HepG2 (cell line): Measurements from ENCODE around the gene CTIF. TPM values are rescaled to one million over a fixed set of nuclear protein-coding genes. Genes with fewer than 3 reads are reported as not detected.
A peak's percentile ranks its signal among the peaks of the same experiment; 100 is the strongest.

Source experiments
- ATAC-seq: fragments of 200-7000 bp; cut with Tn5 transposase; 3 replicates; pipeline ENCODE4 v1.9.1; 2020; ENCODE audit warnings: mild to moderate bottlenecking, moderate library complexity
- BruUV-seq: library from RNA; stranded (reverse); fragments of 400-500 nt; replicated peaks from 2 replicates; lab custom pipeline; 2021; lab: Mats Ljungman, UMichigan
- CTCF ChIA-PET: fragments of 300-600 bp; formaldehyde crosslinking; extraction: SDS; loops from one replicate; lab custom pipeline; 2021; ENCODE audit warnings: low total read pairs, inconsistent platforms, low intra/inter-chr PET ratio; lab: Yijun Ruan, JAX
- POLR2A ChIA-PET: fragments of 350-600 bp; sonication (Branson Sonifier 250); formaldehyde crosslinking; loops from one replicate; lab custom pipeline; 2020; ENCODE audit warnings: antibody characterized with exemption, inconsistent platforms; lab: Yijun Ruan, JAX
- DNase-seq: peaks from one replicate; pipeline ENCODE4 v3.0.0-alpha.2; 2015; ENCODE audit warnings: low spot score
- FAIRE-seq: peaks from 3 replicates; lab custom pipeline; 2011; peaks lifted over from hg19 to GRCh38; lab: Jason Lieb, UNC
- H2AFZ ChIP-seq: one replicate; pipeline ENCODE4 v1.6.1; 2011; ENCODE audit warnings: low read length, inconsistent platforms
- H3K27ac ChIP-seq: fragments of 300-600 bp; 3 replicates; pipeline ENCODE4 v1.8.0; 2011; ENCODE audit warnings: mixed run types, mild to moderate bottlenecking, mixed read lengths, low read length, inconsistent platforms; ENCODE audit not compliant: insufficient read depth; ENCODE audit errors: extremely low read length
- H3K27me3 ChIP-seq, 2 experiments: fragments of 200-600 bp in 1 of 2; 2 replicates in 1 of 2; 3 replicates in 1 of 2; pipeline versions ENCODE4 v1.6.0 to v1.8.0; 2011; ENCODE audit warnings: low read length in 2 of 2, mild to moderate bottlenecking in 2 of 2, moderate library complexity in 2 of 2, inconsistent platforms in 1 of 2; ENCODE audit not compliant: insufficient read depth in 2 of 2, control insufficient read depth in 1 of 2
- H3K36me3 ChIP-seq, 2 experiments: fragments of 200-600 bp in 1 of 2; replicated peaks in 1 of 2; 2 replicates in 1 of 2; 3 replicates in 1 of 2; pipeline versions ENCODE4 v1.5.1 to v1.8.0; 2011; ENCODE audit warnings: low read length in 2 of 2, inconsistent platforms in 1 of 2; ENCODE audit not compliant: insufficient read depth in 2 of 2, control insufficient read depth in 1 of 2
- H3K4me1 ChIP-seq: 2 replicates; pipeline ENCODE4 v1.5.1; 2012; ENCODE audit warnings: low read length, inconsistent platforms; ENCODE audit not compliant: insufficient read depth
- H3K4me2 ChIP-seq: 2 replicates; pipeline ENCODE4 v1.6.0; 2011; ENCODE audit warnings: low read depth, low read length, inconsistent platforms
- H3K4me3 ChIP-seq, 3 experiments: fragments of 200-600 bp in 1 of 3; sonication (generic), shearing (Covaris generic) in 1 of 3; replicated peaks in 1 of 3; 2 replicates each; pipeline ENCODE4 v1.5.1; 2011 to 2016; ENCODE audit warnings: low read length in 3 of 3, inconsistent platforms in 2 of 3, low read depth in 2 of 3, mild to moderate bottlenecking in 2 of 3, control low read depth in 1 of 3, mixed read lengths in 1 of 3; ENCODE audit not compliant: insufficient read depth in 1 of 3
- H3K79me2 ChIP-seq: one replicate; pipeline ENCODE4 v1.6.1; 2011; ENCODE audit warnings: low read length, inconsistent platforms; ENCODE audit not compliant: insufficient read depth
- H3K9ac ChIP-seq: 2 replicates; pipeline ENCODE4 v1.6.0; 2011; ENCODE audit warnings: mild to moderate bottlenecking, low read depth, low read length, inconsistent platforms; ENCODE audit not compliant: insufficient read depth
- H3K9me3 ChIP-seq: 2 replicates; pipeline ENCODE4 v1.5.1; 2012; ENCODE audit warnings: mild to moderate bottlenecking, low read length
- H4K20me1 ChIP-seq: 2 replicates; pipeline ENCODE4 v1.6.0; 2011; ENCODE audit warnings: inconsistent platforms, mild to moderate bottlenecking, low read length, moderate library complexity; ENCODE audit not compliant: insufficient read depth
- BRD4 ChIP-seq: sonication (generic); formaldehyde crosslinking; IDR thresholded peaks from 2 replicates; pipeline ENCODE4 v1.4.0; 2020; ENCODE audit warnings: missing genetic modification reagents
- CENPT ChIP-seq: sonication (generic); formaldehyde crosslinking; IDR thresholded peaks from 2 replicates; pipeline ENCODE4 v1.8.0; 2022; ENCODE audit warnings: low read depth, mild to moderate bottlenecking, moderate library complexity, missing genetic modification reagents
- DDIT3 ChIP-seq: sonication (generic); formaldehyde crosslinking; IDR thresholded peaks from 2 replicates; pipeline ENCODE4 v1.4.0; 2020; ENCODE audit warnings: mild to moderate bottlenecking, missing genetic modification reagents
- DMAP1 ChIP-seq: IDR thresholded peaks from 2 replicates; pipeline ENCODE4 v1.6.1; 2016
- DPF2 ChIP-seq: sonication (generic); formaldehyde crosslinking; IDR thresholded peaks from 2 replicates; pipeline ENCODE4 v1.4.0; 2020; ENCODE audit warnings: mild to moderate bottlenecking, low read depth, missing genetic modification reagents, borderline replicate concordance
- EED ChIP-seq: sonication (generic); formaldehyde crosslinking; IDR thresholded peaks from 2 replicates; pipeline ENCODE4 v1.5.0; 2020; ENCODE audit warnings: mild to moderate bottlenecking, missing genetic modification reagents
- HDAC6 ChIP-seq: fragments of 200-600 bp; sonication (generic); IDR thresholded peaks from 2 replicates; pipeline ENCODE4 v1.7.0; 2017; ENCODE audit warnings: mild to moderate bottlenecking, antibody characterized with exemption, low read length, low read depth
- HIVEP1 ChIP-seq: sonication (generic); formaldehyde crosslinking; IDR thresholded peaks from 2 replicates; pipeline ENCODE4 v1.4.0; 2020; ENCODE audit warnings: mild to moderate bottlenecking, missing genetic modification reagents
- HNRNPLL ChIP-seq: fragments of 200-400 bp; formaldehyde crosslinking; IDR thresholded peaks from 2 replicates; pipeline ENCODE4 v1.6.1; 2017; ENCODE audit warnings: mild to moderate bottlenecking, low read depth, low read length; ENCODE audit not compliant: poor library complexity, severe bottlenecking
- HNRNPUL1 ChIP-seq: fragments of 200-400 bp; formaldehyde crosslinking; IDR thresholded peaks from 2 replicates; pipeline ENCODE4 v1.6.1; 2017; ENCODE audit warnings: low read depth, mild to moderate bottlenecking, low read length, moderate library complexity
- HOXA5 ChIP-seq: sonication (generic); formaldehyde crosslinking; IDR thresholded peaks from 2 replicates; pipeline ENCODE4 v1.4.0; 2020; ENCODE audit warnings: missing genetic modification reagents
- IRF2 ChIP-seq: IDR thresholded peaks from 2 replicates; pipeline ENCODE4 v1.6.1; 2018; ENCODE audit warnings: missing genetic modification reagents, missing compliant biosample characterization
- KLF9 ChIP-seq: IDR thresholded peaks from 2 replicates; pipeline ENCODE4 v1.6.1; 2016; ENCODE audit warnings: low read depth
- LBX2 ChIP-seq: sonication (generic); formaldehyde crosslinking; IDR thresholded peaks from 2 replicates; pipeline ENCODE4 v1.5.0; 2020; ENCODE audit warnings: missing genetic modification reagents, mild to moderate bottlenecking, borderline replicate concordance
- NFRKB ChIP-seq: fragments of 450-650 bp; IDR thresholded peaks from 2 replicates; pipeline ENCODE4 v1.6.1; 2017
- NR0B2 ChIP-seq: sonication (generic); formaldehyde crosslinking; IDR thresholded peaks from 2 replicates; pipeline ENCODE4 v1.4.0; 2020; ENCODE audit warnings: mild to moderate bottlenecking, missing genetic modification reagents
- RBAK ChIP-seq: sonication (generic); formaldehyde crosslinking; IDR thresholded peaks from 2 replicates; pipeline ENCODE4 v1.5.1; 2020; ENCODE audit warnings: mild to moderate bottlenecking, missing genetic modification reagents
- REPIN1 ChIP-seq: sonication (generic); formaldehyde crosslinking; IDR thresholded peaks from 2 replicates; pipeline ENCODE4 v1.8.0; 2022; ENCODE audit warnings: missing genetic modification reagents, low read depth, mild to moderate bottlenecking, borderline replicate concordance
- TBP ChIP-seq: sonication (generic); formaldehyde crosslinking; IDR thresholded peaks from 2 replicates; pipeline ENCODE4 v1.5.0; 2020; ENCODE audit warnings: missing genetic modification reagents
- ZBTB14 ChIP-seq: sonication (generic); formaldehyde crosslinking; IDR thresholded peaks from 2 replicates; pipeline ENCODE4 v1.4.0; 2020; ENCODE audit warnings: missing genetic modification reagents
- ZBTB8A ChIP-seq: sonication (generic); formaldehyde crosslinking; IDR thresholded peaks from 2 replicates; pipeline ENCODE4 v1.4.0; 2020; ENCODE audit warnings: mild to moderate bottlenecking, low read depth, missing genetic modification reagents, borderline replicate concordance
- ZNF382 ChIP-seq: sonication (generic); formaldehyde crosslinking; IDR thresholded peaks from 2 replicates; pipeline ENCODE4 v1.5.0; 2020; ENCODE audit warnings: missing genetic modification reagents, mild to moderate bottlenecking, borderline replicate concordance
- ZNF652 ChIP-seq: IDR thresholded peaks from 2 replicates; pipeline ENCODE4 v1.6.1; 2016; ENCODE audit warnings: low read depth, borderline replicate concordance
- whole genome bisulfite sequencing: methylation state at CpG from one replicate; pipeline ENCODE4 v1.1.6; 2017; ENCODE audit warnings: low lambda C conversion rate; 5-methylcytosine and 5-hydroxymethylcytosine counted together
- in situ Hi-C: cut with HindIII; loops from 2 replicates; pipeline ENCODE4 v1.10.0; 2017; ENCODE audit warnings: low pct_unique_long_range_greater_than_20kb; ENCODE audit not compliant: extremely low pct_ligation_motif_present
- intact Hi-C: fragments of 100-400 bp; cut with micrococcal nuclease; formaldehyde crosslinking; loops from one replicate; pipeline ENCODE4 v1.10.0; 2022; ENCODE audit not compliant: unreplicated experiment
- polyA plus RNA-seq, 8 experiments: library from polyadenylated mRNA; depleted of rRNA in 3 of 8; stranded (reverse) in 7 of 8; unstranded in 1 of 8; fragments of >200 nt; fragmentation: Illumina TruSeq in 4 of 8; extraction: Trizol in 4 of 8; gene quantifications; 2 replicates each; pipeline versions ENCODE4 v1.2.1 to v1.2.3, GENCODE V29; 2011 to 2016; ENCODE audit warnings: low read depth in 4 of 8, missing spikeins in 1 of 8, mixed read lengths in 1 of 8; ENCODE audit not compliant: insufficient read depth in 1 of 8
- total RNA-seq, 5 experiments: library from RNA; depleted of rRNA; stranded (reverse); fragments of >200 nt; fragmentation: Illumina TruSeq; extraction: Trizol; gene quantifications; 2 replicates each; pipeline ENCODE4 v1.2.3, GENCODE V29; 2016; ENCODE audit warnings: low read depth in 1 of 5

The CTIF gene
- total and polyA plus RNA-seq, 2 of the 13 experiments (the other 11 are each of a cell fraction or from before 2014, with no cell fraction given) = 18.2 to 28.0 TPM

- 13% methylated on average over 5 of the region's 9 CpGs for WGBS
- no peaks in the 10 kb centered on the region for H3K36me3 ChIP-seq
- peaks cover 70% of the 10 kb centered on the region for H3K4me1 ChIP-seq
- in situ Hi-C loops (loop anchor here (5.0 to 10.0 kb wide), 3 partner anchors 50 to 352 kb away; no protein-coding TSS in a partner anchor), intact Hi-C loops (loop anchor here (1.0 to 10.0 kb wide), 5 partner anchors 21 to 278 kb away; no protein-coding TSS in a partner anchor)
- BruUV-seq = no TSS peak
- peak overlapping the region; percentile 41 for H3K27ac ChIP-seq
- H3K27me3 ChIP-seq = no peaks in the 10 kb centered on the region; a peak in 1 of 5 replicates
- no peaks in the 10 kb centered on the region for H3K79me2 ChIP-seq
- no peaks in the 10 kb centered on the region for H3K9me3 ChIP-seq
- no peaks in the 10 kb centered on the region for H4K20me1 ChIP-seq
- peak overlapping the region; percentile 22 to 61 (median 42); a peak in 5 of 6 replicates for H3K4me3 ChIP-seq
- H3K4me2 ChIP-seq = peak overlapping the region; percentile 80
- no peak overlapping the region for H2AFZ ChIP-seq
- peak; percentile 98 for DNase-seq
- CTCF ChIA-PET = interaction anchor here (0.7 to 1.5 kb wide), 4 partner anchors 53 to 221 kb away, joined by 3 to 7 read pairs (median 4); no protein-coding TSS in a partner anchor
- H3K9ac ChIP-seq = peak overlapping the region; percentile 53
- POLR2A ChIA-PET = interaction anchor here (1.2 to 1.5 kb wide), 2 partner anchors 33 to 52 kb away, joined by 3 to 4 read pairs; no protein-coding TSS in a partner anchor
- peak; percentile 81 for ATAC-seq
- FAIRE-seq = peak; percentile 98
- no peak for TF ChIP-seq DMAP1 (CRISPR knock-in tag)
- no peak for TF ChIP-seq ZNF382 (CRISPR knock-in tag)
- no peak for TF ChIP-seq ZNF652 (CRISPR knock-in tag)
- TF ChIP-seq DDIT3 = no peak
- no peak for TF ChIP-seq HDAC6
- TF ChIP-seq IRF2 (CRISPR knock-in tag) = no peak
- TF ChIP-seq LBX2 (CRISPR knock-in tag) = no peak
- no peak for TF ChIP-seq DPF2 (CRISPR knock-in tag)
- TF ChIP-seq KLF9 (CRISPR knock-in tag) = peak; percentile 92; the same call in 1 of the 2 replicates
- TF ChIP-seq REPIN1 = peak; percentile 87; the same call in 1 of the 2 replicates
- no peak for TF ChIP-seq RBAK (CRISPR knock-in tag)
- no peak for TF ChIP-seq CENPT
- no peak for TF ChIP-seq NR0B2 (CRISPR knock-in tag)
- no peak for TF ChIP-seq HOXA5 (CRISPR knock-in tag)
- TF ChIP-seq EED (CRISPR knock-in tag) = no peak
- TF ChIP-seq HIVEP1 (CRISPR knock-in tag) = no peak
- no peak for TF ChIP-seq ZBTB8A (CRISPR knock-in tag)
- no peak for TF ChIP-seq HNRNPLL
- no peak for TF ChIP-seq TBP (CRISPR knock-in tag)
- TF ChIP-seq BRD4 (CRISPR knock-in tag) = no peak
- no peak for TF ChIP-seq HNRNPUL1
- TF ChIP-seq NFRKB = no peak
- no peak for TF ChIP-seq ZBTB14 (CRISPR knock-in tag)
Measured at GRCh38 chr18:48896875-48897511, 358.2 kb downstream of the CTIF start.
